ENCODE measurements around the gene C17orf107.

The C17orf107 gene

DNA sequence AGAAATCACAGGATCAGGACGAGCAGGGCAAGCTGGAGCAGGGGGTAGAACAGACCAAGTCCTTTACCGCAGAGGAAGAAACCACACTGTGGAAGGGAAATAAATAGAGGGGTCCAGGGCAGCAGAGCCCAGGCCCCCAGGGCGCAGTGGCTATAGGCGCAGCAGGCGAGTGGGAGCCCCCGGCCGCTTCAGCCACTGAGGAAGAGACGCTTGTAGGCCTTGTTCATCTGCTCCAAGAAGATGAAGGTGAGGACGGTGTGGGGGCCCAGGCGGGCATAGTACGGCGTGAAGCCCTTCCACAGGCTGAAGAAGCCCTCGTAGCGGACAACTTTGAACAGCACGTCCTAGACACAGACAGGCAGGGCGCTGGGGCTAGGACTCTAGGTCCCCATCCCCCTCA lies 38.2 kb downstream of the C17orf107 start:
- DNase-seq (ENCODE audit: low read depth), result no peak
- TF ChIP-seq, protein P1, sequence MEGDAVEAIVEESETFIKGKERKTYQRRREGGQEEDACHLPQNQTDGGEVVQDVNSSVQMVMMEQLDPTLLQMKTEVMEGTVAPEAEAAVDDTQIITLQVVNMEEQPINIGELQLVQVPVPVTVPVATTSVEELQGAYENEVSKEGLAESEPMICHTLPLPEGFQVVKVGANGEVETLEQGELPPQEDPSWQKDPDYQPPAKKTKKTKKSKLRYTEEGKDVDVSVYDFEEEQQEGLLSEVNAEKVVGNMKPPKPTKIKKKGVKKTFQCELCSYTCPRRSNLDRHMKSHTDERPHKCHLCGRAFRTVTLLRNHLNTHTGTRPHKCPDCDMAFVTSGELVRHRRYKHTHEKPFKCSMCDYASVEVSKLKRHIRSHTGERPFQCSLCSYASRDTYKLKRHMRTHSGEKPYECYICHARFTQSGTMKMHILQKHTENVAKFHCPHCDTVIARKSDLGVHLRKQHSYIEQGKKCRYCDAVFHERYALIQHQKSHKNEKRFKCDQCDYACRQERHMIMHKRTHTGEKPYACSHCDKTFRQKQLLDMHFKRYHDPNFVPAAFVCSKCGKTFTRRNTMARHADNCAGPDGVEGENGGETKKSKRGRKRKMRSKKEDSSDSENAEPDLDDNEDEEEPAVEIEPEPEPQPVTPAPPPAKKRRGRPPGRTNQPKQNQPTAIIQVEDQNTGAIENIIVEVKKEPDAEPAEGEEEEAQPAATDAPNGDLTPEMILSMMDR (conservative IDR thresholded peaks at IDR 0.05; ENCODE audit: low read depth, low read length), result no peak
- no peak overlapping the region for H3K4me3 ChIP-seq (ENCODE audit: low read depth, low read length)

DNA sequence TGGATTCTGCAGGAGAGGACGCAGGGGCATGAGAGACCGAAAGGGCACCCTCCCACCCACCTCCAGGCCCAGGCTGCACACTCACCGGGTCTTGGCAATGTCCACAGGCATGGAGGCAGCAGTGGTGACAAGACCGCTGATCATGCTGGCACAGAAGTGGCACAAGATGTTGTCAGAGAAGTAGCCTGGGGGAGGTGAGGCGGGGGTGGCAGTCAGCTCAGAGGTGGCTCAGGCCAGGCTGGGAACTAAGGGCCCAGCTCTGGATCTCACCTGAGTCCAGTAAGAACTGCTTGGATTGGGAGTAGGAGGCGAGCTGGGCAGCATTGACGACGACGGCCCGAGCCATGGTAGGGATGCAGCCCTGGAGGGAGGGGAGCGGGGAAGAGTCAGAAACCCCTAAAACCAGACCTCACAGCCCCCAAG lies 38.7 kb downstream of the C17orf107 start:
- TF ChIP-seq, protein P1 (conservative IDR thresholded peaks at IDR 0.05; ENCODE audit: low read depth, low read length), result no peak
- no peak for DNase-seq (ENCODE audit: low read depth)
- H3K4me3 ChIP-seq (ENCODE audit: low read depth, low read length), result no peak overlapping the region

DNA sequence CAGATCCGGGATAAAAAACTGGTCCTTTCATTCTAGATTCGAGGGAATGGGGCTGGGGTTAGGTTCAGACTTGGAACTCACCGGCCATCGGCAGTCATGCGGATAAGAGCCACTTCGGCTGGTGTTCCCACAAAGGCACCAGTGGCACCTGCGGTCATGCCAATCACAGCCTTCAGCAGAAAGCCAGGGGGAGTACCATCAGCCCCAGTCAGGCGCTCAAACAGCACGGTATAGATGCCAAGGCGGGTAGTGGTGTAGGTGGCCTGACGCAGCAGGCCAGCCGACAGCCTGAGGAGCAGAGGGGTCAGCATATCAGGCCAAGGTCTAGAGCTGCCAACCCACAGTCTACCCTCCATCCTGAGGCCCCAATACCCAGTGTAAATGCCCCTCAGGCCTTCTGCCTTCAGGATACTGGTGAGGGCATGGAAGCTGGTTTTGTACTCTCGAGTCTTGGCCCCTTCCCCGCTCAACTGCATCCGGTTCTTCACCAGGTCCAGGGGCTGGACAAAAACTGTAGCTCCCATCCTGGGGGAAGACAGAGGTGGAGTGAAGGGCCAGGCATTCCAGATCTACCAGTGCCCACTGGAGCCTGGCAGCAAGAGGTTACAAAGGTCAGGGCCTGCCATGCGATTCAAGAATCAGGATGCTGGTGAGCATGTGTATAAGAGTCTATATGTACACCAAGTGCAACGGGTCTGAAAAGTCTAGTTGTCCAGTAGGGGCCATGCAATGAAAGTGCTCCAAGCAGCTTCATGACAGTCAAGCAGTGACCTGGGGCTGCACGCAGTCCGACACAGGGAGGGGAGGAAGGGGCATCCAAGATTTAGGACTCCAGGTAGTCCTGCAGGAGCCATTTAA lies 39.6 kb downstream of the C17orf107 start:
- peak overlapping the region; percentile 93 for H3K4me3 ChIP-seq (ENCODE audit: low read depth, low read length)
- peak; percentile 26 for DNase-seq (ENCODE audit: low read depth)
- TF ChIP-seq, protein P1 (conservative IDR thresholded peaks at IDR 0.05; ENCODE audit: low read depth, low read length), result peak; percentile 0

DNA sequence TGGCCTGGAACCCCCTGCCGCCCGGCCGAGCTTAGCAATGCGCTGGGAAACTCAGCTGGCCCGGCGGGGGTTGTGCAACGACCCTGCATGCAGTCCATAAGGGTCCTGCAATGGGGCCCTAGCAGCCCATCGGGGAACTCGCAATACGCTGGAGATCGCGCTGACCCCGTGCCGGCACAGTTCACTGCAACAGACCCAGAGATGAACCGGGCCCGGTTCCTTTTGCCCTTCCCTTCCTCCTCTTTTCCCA lies 40.1 kb downstream of the C17orf107 start:
- TF ChIP-seq, protein P1 (conservative IDR thresholded peaks at IDR 0.05; ENCODE audit: low read depth, low read length), result no peak

DNA sequence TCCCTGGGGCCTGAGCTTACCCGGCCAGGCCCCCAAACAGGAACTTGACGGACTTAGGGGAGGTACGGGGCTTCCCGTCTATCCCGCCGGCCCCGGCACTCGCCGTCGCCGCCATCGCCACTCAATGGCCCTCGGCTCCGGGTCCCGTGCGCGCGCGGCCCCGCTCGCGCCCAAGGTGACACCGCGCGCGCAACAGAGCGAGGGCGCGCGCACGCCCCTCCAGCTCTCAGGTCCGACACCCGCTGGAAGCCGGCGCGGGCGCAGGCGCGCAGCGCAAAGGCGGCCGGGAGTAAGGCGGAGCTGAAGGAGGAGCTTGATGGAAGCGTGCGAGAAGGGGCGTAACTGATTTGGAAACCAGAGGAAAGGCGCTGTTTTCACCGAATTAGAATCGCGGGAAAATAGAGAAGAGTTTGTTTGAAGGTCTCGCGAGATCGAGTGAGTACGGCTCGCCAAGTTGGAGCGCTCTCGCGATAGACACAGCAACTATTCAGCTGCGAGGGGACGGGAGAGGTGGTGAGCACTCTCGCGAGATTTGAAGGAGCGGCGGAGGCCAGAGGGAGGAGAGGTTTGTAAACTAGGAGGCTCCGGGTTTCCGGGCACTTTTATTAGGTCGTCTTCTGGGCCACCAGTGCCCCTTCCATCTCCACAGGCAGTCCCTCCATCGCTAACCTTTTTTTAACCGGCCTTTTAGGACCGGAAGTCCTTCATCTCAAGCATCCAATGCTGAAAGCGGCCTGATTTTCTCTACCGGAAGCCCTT lies 40.6 kb downstream of the C17orf107 start, which contains the start of the genes RNF167 and SLC25A11:
Gene RNF167 (plus strand): TSS at position 473 of the 759 bp plus-strand sequence. CDS start 642 bp downstream, outside the sequence.
Gene SLC25A11 (minus strand): TSS at position 251 of the 759 bp plus-strand sequence. CDS start 136 bp downstream, at position 115.
- H3K4me3 ChIP-seq (ENCODE audit: low read depth, low read length), result peak within 1 kb of the TSS; percentile 93
- peak; percentile 100 for DNase-seq (ENCODE audit: low read depth)
- TF ChIP-seq, protein P1 (conservative IDR thresholded peaks at IDR 0.05; ENCODE audit: low read depth, low read length), result no peak

More for the DNA sequence above, 40.1 kb downstream of the C17orf107 start:
- peak; percentile 32 for DNase-seq (ENCODE audit: low read depth)
- peak overlapping the region; percentile 93 for H3K4me3 ChIP-seq (ENCODE audit: low read depth, low read length)

DNA sequence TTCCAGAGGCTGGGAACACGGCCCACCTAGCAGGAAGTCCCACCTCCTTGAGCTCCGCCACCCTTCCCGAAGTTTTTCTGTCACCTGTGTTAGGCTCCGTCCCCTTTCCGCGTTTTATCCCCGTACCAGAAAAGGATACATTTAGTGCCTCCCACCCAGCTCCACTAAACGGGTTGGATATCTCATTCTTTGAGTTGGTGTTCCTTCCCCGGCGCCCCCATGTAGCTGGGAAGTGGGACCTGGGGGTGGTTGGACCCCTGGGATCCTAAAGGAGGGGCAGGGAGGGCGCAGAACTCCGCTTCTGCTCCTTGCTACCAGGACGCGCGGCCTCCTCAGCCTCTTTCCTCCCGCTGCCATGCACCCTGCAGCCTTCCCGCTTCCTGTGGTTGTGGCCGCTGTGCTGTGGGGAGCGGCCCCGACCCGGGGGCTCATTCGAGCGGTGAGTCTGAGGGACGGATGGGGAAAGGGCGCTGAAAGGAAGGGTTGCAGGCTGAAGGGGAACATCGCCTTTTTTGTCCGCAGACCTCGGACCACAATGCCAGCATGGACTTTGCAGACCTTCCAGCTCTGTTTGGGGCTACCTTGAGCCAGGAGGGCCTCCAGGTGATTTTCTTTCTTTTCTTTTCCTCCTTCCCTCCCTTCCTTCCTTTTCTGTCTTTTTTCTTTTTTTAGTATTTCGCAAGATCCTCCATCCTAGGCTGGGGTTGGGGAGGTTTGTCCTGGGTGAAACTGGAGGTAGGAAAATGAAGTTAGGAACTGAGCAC lies 41.4 kb downstream of the C17orf107 start:
- H3K4me3 ChIP-seq (ENCODE audit: low read depth, low read length), result peak overlapping the region; percentile 93
- TF ChIP-seq, protein P1 (conservative IDR thresholded peaks at IDR 0.05; ENCODE audit: low read depth, low read length), result no peak
- DNase-seq (ENCODE audit: low read depth), result no peak
